ENCODE measurements around the gene CRTAC1.

The CRTAC1 gene

DNA sequence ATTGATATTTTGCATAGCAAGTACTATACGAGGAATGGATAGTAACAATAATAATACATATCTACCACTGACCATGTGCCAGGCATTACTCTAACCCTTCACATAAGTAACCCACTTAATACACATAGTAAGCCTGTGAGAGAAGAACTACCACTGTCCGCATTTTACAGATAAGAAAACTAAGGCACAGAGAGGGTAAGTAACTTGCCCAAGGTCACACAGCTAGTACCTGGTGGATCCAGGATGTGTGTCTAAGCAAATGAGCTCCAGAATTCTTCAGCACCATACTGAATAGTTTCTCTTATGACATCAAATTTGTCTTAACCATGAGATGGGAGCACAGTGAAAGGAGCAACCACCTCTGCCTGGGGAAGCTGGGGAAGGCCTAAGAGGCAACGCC, 10.2 kb downstream of the CRTAC1 start (continued):
- TF ChIP-seq, protein P1, sequence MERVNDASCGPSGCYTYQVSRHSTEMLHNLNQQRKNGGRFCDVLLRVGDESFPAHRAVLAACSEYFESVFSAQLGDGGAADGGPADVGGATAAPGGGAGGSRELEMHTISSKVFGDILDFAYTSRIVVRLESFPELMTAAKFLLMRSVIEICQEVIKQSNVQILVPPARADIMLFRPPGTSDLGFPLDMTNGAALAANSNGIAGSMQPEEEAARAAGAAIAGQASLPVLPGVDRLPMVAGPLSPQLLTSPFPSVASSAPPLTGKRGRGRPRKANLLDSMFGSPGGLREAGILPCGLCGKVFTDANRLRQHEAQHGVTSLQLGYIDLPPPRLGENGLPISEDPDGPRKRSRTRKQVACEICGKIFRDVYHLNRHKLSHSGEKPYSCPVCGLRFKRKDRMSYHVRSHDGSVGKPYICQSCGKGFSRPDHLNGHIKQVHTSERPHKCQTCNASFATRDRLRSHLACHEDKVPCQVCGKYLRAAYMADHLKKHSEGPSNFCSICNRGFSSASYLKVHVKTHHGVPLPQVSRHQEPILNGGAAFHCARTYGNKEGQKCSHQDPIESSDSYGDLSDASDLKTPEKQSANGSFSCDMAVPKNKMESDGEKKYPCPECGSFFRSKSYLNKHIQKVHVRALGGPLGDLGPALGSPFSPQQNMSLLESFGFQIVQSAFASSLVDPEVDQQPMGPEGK (CRISPR knock-in tag; IDR thresholded peaks at IDR 0.05; ENCODE audit: borderline replicate concordance): no peak
- TF ChIP-seq ISL1 (CRISPR knock-in tag; IDR thresholded peaks at IDR 0.05): no peak

DNA sequence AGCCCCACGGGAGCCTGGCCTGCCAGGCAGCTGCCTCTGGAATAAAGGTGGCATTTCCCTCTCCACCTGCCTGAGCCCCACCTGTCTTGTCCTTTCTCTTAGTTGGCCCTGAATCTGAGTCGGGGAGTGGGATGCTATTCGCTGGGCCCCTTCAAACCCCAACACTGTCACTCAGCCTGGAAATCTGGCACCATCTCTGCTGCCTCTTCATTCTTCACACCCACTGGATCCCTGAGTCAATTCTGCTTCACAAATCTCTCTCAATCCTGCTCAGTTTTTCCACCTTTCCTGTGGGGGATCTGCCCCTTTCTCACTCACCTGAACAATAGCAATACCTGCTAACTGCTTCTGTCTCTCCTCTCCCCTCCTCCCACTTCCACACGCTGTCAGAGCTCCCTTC, 10.6 kb downstream of the CRTAC1 start:
- TF ChIP-seq PPARA (CRISPR knock-in tag; IDR thresholded peaks at IDR 0.05; ENCODE audit: borderline replicate concordance) (no peak), BACH2 (CRISPR knock-in tag; IDR thresholded peaks at IDR 0.05; ENCODE audit: borderline replicate concordance) (no peak), ZC3H10 (CRISPR knock-in tag; IDR thresholded peaks at IDR 0.05) (no peak), CSDC2 (CRISPR knock-in tag; IDR thresholded peaks at IDR 0.05) (no peak), RARB (CRISPR knock-in tag; IDR thresholded peaks at IDR 0.05) (no peak)
- ATAC-seq: no peak

DNA sequence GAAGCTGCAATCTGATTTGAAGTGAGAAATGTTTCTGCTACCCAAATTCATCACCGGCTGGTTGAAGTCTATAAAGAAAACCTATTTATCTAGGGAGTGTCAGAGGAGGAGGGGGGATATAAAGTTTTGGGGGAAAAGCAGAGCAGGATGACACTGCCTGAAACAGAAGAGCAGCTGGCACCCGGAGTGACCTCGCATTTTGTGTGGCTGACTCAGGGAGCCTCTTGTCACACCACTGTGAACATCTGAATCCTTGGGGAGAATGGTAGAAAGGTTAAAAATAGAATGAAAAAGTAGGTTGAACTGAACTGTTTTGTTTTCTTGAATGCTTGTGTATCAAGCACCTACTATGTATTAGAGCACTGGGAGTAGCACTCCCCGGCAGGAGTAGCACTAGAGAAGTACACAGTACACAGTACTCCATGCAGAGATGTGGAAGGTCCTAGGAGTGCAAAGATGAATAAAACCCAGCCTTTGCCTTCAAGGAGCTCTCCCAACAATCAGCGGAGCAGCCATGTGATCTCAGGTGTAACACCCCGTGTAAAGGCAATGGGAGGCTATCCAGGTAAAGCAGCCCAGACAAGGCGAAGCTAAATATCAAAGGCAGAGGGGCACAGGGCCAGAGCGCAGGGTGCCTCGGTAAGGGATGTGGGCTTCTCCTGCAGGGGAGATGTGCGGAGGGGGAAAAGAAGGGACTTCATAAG, 13.5 kb downstream of the CRTAC1 start:
- no peak for ATAC-seq
- no peak for TF ChIP-seq OSR1 (CRISPR knock-in tag; IDR thresholded peaks at IDR 0.05)
- TF ChIP-seq ZC3H10 (CRISPR knock-in tag; IDR thresholded peaks at IDR 0.05): no peak

DNA sequence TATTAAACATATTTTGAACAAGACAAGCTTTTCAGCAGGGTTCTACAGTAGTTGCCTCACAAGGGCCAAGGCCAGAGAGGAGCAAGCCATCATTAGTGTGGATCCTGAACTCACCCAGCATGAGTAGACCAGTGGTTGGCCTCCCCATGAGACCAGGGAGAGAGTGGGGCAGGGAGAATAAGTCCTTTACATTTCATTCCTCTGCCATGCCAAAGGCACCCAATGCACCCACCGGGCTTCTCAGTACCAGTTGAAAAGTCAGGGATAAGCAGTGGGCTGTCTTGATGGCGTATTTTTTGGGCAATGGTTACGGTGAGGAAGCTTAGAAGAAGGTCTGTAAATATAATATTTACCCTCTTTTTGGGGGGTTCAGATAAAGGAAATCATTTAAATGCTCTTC, 16.6 kb downstream of the CRTAC1 start:
- TF ChIP-seq TCF4 (CRISPR knock-in tag; IDR thresholded peaks at IDR 0.05; ENCODE audit: borderline replicate concordance) (no peak), ZNF70 (CRISPR knock-in tag; IDR thresholded peaks at IDR 0.05) (no peak), ESRRG (CRISPR knock-in tag; IDR thresholded peaks at IDR 0.05) (no peak)
- ATAC-seq: no peak

DNA sequence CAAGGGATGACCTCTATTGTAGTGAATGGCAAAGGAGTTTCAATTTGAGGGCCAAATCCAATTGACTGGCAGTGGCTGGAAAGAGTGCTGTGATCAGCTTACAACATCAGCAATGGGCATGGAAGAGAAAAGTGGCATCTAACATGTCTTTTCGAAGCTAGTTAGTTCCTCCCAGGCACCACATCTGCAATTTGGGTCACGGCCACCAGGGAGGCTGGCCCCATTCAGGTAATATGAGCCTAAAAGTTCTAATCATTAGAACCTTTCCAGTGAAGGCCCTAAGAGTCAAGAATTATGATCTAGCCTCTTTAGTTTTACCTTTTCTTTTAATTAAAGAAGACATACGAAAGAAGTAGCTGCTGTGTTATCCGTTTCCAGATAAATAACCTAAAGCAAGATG, 17.3 kb downstream of the CRTAC1 start:
- no peak for ATAC-seq
- TF ChIP-seq TCF4 (CRISPR knock-in tag; IDR thresholded peaks at IDR 0.05; ENCODE audit: borderline replicate concordance) (no peak), ESRRG (CRISPR knock-in tag; IDR thresholded peaks at IDR 0.05) (no peak), TOX (CRISPR knock-in tag; IDR thresholded peaks at IDR 0.05; ENCODE audit: borderline replicate concordance) (no peak), OSR1 (CRISPR knock-in tag; IDR thresholded peaks at IDR 0.05) (no peak), ZNF565 (CRISPR knock-in tag; conservative IDR thresholded peaks at IDR 0.05; ENCODE audit: low read depth) (no peak)
- TF ChIP-seq, protein P2, sequence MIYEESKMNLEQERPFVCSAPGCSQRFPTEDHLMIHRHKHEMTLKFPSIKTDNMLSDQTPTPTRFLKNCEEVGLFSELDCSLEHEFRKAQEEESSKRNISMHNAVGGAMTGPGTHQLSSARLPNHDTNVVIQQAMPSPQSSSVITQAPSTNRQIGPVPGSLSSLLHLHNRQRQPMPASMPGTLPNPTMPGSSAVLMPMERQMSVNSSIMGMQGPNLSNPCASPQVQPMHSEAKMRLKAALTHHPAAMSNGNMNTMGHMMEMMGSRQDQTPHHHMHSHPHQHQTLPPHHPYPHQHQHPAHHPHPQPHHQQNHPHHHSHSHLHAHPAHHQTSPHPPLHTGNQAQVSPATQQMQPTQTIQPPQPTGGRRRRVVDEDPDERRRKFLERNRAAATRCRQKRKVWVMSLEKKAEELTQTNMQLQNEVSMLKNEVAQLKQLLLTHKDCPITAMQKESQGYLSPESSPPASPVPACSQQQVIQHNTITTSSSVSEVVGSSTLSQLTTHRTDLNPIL (CRISPR knock-in tag; IDR thresholded peaks at IDR 0.05; ENCODE audit: low read depth): no peak
- TF ChIP-seq, protein P3, sequence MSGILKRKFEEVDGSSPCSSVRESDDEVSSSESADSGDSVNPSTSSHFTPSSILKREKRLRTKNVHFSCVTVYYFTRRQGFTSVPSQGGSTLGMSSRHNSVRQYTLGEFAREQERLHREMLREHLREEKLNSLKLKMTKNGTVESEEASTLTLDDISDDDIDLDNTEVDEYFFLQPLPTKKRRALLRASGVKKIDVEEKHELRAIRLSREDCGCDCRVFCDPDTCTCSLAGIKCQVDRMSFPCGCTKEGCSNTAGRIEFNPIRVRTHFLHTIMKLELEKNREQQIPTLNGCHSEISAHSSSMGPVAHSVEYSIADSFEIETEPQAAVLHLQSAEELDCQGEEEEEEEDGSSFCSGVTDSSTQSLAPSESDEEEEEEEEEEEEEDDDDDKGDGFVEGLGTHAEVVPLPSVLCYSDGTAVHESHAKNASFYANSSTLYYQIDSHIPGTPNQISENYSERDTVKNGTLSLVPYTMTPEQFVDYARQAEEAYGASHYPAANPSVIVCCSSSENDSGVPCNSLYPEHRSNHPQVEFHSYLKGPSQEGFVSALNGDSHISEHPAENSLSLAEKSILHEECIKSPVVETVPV (CRISPR knock-in tag; IDR thresholded peaks at IDR 0.05): no peak

DNA sequence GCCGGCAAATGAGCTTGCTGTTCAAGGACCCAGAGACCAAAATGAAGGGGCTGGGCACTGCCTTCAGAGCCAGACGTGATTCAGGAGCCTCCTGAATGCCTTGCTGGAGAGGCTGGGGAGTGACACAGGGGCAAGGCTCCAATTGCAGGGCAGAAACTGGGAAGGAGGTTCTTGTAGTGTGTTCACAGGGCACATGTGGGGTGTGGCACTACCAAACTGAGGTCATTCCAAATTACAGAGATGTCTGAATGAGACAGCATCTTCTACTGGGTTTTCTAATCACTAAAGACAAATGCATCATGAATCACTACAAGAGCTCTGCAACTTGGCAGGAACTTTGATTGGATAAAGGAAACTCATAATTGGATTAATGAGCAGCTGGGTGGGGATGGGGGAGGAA, 17.8 kb downstream of the CRTAC1 start:
- TF ChIP-seq ZFP3 (CRISPR knock-in tag; IDR thresholded peaks at IDR 0.05): no peak
- ATAC-seq: no peak

DNA sequence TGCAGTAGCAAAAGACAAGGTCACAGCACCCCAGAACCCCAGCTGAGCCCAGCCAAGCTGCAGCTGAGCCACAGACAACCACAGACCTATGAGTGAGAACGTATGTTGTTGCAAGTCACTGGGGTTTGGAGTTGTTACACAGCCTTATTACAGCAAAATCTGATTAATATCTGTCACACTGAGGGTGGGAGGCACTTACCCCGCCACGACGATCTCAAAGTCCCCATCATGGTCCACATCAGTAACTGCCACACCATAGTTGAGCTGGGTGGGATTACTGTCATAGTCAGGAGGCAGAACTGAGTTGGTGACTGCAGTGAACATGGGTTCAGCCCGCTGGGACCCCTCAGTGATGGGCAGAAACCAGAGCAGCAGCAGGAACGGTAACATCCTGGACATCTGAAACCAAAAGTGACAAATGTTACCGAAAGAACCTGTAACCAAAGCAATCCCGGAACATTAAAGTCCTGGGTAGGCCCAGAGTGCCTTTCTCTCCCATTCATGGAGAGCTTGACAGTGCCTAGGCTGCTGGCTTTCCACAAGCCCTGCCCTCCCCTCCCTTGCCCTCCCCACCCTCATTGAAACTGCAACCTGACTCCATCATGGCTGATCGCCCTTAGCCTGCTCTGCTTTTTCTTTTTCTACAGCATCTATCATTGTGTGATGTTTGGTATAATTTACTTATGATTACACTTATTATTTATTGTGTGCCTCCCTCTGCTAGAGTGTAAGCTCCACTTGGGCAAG, 19.3 kb downstream of the CRTAC1 start:
- TF ChIP-seq, protein P3 (CRISPR knock-in tag; IDR thresholded peaks at IDR 0.05): no peak
- TF ChIP-seq RARB (CRISPR knock-in tag; IDR thresholded peaks at IDR 0.05) (no peak), ZFP30 (CRISPR knock-in tag; IDR thresholded peaks at IDR 0.05) (no peak), OSR1 (CRISPR knock-in tag; IDR thresholded peaks at IDR 0.05) (no peak), ZNF70 (CRISPR knock-in tag; IDR thresholded peaks at IDR 0.05) (no peak), ZNF8 (CRISPR knock-in tag; IDR thresholded peaks at IDR 0.05) (no peak), BACH2 (CRISPR knock-in tag; IDR thresholded peaks at IDR 0.05; ENCODE audit: borderline replicate concordance) (no peak), ARNTL (CRISPR knock-in tag; IDR thresholded peaks at IDR 0.05; ENCODE audit: borderline replicate concordance, low read depth) (no peak), SNAI2 (CRISPR knock-in tag; IDR thresholded peaks at IDR 0.05) (no peak)
- TF ChIP-seq, protein P4, sequence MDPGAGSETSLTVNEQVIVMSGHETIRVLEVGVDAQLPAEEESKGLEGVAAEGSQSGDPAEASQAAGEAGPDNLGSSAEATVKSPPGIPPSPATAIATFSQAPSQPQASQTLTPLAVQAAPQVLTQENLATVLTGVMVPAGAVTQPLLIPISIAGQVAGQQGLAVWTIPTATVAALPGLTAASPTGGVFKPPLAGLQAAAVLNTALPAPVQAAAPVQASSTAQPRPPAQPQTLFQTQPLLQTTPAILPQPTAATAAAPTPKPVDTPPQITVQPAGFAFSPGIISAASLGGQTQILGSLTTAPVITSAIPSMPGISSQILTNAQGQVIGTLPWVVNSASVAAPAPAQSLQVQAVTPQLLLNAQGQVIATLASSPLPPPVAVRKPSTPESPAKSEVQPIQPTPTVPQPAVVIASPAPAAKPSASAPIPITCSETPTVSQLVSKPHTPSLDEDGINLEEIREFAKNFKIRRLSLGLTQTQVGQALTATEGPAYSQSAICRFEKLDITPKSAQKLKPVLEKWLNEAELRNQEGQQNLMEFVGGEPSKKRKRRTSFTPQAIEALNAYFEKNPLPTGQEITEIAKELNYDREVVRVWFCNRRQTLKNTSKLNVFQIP (CRISPR knock-in tag; IDR thresholded peaks at IDR 0.05; ENCODE audit: borderline replicate concordance, low read depth): no peak
- TF ChIP-seq, protein P1 (CRISPR knock-in tag; IDR thresholded peaks at IDR 0.05; ENCODE audit: borderline replicate concordance): no peak
- no peak for ATAC-seq

Data from SK-N-SH treated with all-trans-retinoic acid at 6 μM for 48 hours (cell line).